Astrocyte (in vitro differentiated cells and primary cell): ENCODE results near the gene AUTS2.

ENCODE experiments used
- EZH2 ChIP-seq: IDR thresholded peaks from 2 replicates; pipeline ENCODE4 v1.6.1; 2012; ENCODE audit warnings: mild to moderate bottlenecking, low read length, inconsistent platforms; ENCODE audit not compliant: insufficient read depth
- TF ChIP-seq, protein P1 (sequence below): IDR thresholded peaks from 2 replicates; pipeline ENCODE4 v1.5.1; 2011; ENCODE audit warnings: low read depth, mild to moderate bottlenecking, inconsistent platforms, low read length, moderate library complexity; ENCODE audit not compliant: insufficient read depth

DNA sequence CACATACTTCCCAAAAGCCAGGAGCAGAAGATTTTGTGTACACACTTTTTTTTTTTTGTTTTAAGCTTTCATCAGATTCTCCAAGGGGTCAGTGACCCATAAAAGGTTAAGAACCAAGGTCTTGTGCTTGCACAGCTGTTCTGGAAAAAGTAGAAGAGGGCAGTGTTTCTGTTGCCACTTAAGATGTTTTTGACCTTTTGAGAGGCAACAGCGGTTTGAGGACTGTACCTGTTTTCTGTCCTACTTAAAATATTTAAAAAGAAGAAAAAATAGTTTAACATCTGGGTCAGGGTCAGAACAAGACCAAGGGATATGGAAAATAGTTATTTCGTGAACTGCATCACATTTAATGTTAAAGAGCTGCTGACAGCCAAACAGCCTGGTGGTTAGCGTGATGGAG, 32.9 kb downstream of the AUTS2 start:
- TF ChIP-seq EZH2 = no peak
- TF ChIP-seq, protein P1, sequence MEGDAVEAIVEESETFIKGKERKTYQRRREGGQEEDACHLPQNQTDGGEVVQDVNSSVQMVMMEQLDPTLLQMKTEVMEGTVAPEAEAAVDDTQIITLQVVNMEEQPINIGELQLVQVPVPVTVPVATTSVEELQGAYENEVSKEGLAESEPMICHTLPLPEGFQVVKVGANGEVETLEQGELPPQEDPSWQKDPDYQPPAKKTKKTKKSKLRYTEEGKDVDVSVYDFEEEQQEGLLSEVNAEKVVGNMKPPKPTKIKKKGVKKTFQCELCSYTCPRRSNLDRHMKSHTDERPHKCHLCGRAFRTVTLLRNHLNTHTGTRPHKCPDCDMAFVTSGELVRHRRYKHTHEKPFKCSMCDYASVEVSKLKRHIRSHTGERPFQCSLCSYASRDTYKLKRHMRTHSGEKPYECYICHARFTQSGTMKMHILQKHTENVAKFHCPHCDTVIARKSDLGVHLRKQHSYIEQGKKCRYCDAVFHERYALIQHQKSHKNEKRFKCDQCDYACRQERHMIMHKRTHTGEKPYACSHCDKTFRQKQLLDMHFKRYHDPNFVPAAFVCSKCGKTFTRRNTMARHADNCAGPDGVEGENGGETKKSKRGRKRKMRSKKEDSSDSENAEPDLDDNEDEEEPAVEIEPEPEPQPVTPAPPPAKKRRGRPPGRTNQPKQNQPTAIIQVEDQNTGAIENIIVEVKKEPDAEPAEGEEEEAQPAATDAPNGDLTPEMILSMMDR = no peak
